DMS53 treated with DMSO at 0.1 percent for 48 hours (cell line): ENCODE results near the gene TRPM5.

Source experiments
- DNase-seq: peaks from one replicate; lab custom pipeline; 2025; ENCODE audit not compliant: unreplicated experiment; lab: John Stamatoyannopoulos, UW

Gene TRPM5

DNA sequence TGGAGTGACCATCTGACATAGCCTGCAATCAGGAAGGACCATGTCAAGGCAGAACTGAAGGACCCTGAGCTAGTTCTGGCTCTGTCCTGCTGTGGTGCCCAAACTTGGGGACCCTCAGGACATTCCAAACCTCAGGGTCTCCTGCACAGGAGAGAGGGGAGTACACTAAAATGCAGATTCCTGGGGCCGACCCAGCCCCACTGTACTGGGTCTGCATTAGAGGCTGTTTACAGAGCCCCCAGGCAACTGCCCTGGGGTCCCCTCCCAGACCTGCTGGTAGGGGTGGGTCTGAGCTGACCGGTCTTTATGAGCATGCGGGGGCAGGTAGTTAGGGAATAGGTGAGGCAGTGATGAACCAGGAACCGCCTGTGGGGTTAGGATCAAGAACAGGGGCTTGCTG, 6.8 kb downstream of the TRPM5 start:
- no peak for DNase-seq

DNA sequence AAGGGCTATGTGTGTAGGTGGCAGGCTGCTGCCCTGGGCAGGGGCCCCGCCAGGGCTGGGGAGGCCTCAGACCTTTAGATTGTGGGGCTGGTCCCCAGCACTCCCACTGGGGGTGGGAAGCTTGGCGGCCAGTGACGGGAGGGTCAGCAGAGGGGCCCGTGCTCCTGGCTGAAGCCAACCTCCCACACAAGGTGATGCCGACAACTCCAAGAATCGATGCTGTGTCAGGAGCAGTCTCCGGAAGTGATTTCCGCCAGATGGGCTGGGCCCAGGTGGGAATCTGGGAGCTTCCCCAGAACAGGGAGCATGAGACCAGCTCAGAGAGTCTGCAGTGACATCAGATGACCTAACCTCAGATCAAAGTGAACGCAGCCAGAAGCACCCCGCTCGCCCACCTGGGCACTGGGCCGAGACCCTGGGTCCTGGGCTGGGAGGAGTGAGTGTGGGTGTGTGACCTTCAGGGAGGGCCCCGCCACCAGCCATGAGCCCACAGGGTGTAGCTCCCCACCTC, 7.7 kb downstream of the TRPM5 start:
- no peak for DNase-seq

DNA sequence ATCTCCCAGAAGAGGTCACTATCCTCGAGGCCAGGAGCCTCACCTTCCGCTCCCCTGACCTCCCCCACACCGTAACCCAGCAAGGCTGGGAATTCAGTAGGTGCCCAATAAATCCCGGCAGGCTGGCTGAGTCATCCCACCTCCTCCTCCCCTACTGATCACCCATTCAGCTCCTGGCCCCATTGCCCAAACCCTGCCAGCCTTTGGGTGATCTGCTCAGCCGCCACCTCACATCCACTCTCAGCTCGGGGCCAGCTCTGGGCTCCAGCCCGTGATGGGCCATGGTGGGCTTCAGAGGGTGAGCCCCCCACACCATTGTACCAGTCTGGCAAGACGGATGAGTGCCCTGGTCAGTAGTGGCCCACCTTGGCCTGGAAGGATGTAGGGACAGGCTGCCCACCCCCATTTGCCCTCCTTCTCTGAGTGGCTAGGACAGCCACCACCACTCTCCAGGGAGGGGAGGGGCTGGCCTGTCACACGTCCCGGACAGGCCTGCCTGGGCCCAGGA, 8.2 kb downstream of the TRPM5 start:
- no peak for DNase-seq

DNA sequence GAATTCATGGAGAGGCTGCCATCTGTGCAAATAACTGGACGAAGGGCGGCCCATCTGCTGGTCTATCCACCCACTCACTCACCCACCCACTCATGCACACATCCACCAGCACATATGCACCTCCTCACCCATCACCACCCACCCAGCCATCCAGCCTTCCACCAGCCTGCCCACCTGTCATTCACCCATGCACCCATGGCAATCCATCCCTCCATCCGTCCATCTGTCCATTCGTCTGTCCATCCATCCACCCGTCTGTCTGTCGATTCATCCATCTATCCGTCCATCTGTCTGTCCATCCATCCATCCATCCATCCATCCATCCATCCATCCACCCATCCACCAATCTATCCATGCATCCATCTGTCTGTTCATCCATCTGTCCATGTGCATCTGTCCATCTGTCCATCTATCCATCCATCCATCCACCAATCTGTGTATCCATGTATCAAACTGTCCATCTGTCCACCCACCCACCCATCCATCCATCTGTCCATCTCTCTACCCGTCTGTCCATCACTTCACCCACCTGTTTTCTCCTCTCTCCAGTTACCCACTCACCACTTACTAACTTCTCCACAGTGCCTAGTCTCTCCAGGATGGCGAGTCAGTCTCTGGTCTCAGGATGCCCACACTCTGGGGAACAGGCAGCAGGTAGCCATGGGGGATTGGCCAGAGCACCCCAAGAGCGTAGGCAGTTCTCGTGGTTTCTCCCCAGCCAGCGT, 8.9 kb downstream of the TRPM5 start:
- no peak for DNase-seq

DNA sequence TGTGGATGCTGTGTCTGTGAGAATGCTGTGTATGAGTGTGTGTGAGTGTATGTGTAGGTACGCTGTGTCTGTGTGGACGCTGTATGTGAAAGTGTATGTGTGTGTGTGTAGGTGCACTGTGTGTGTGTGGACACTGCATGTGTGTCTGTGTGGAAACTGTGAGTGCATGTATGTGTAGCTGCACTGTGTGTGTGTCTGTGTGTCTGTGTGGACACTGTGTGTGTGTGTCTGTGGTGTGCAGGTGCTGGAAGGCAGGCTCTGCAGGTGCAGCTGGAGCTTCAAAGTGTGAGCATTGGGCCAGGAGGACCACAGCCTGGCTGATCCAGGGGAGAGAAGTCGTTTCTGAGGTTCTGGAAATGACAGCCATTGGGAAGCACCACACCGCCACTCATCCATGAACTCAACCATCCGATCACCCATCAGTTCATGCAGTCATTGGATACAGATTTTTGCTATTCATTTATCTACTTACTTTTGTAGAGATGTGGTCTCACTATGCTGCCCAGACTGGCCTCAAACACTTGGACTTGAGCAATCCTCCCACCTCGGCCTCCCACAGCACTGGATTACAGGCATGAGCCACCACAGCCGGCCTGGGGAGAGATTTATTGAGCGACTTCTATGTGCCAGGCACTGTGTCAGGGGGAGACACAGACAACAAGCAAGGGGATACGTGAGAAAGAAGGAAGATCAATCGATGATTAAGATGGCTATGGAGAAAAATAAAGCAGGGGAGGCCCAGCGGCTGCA, 9.6 kb downstream of the TRPM5 start:
- no peak for DNase-seq

DNA sequence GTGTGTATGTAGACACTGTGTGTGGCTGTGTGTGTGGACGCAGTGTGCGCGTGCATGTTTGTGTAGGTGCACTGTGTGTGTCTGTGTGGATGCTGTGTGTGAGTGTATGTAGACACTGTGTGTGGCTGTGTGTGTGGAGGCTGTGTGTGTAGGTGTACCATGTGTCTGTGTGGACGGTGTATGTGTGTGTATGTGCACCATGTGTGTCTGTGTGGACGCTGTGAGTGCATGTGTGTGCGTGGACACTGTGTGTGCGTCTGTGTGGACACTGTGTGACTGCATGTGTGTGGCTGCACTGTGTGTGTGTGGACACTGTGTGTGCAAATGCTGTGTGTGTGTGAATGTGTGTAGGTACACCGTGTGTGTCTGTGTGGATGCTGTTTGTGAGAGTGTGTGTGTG, 10.3 kb downstream of the TRPM5 start:
- no peak for DNase-seq

DNA sequence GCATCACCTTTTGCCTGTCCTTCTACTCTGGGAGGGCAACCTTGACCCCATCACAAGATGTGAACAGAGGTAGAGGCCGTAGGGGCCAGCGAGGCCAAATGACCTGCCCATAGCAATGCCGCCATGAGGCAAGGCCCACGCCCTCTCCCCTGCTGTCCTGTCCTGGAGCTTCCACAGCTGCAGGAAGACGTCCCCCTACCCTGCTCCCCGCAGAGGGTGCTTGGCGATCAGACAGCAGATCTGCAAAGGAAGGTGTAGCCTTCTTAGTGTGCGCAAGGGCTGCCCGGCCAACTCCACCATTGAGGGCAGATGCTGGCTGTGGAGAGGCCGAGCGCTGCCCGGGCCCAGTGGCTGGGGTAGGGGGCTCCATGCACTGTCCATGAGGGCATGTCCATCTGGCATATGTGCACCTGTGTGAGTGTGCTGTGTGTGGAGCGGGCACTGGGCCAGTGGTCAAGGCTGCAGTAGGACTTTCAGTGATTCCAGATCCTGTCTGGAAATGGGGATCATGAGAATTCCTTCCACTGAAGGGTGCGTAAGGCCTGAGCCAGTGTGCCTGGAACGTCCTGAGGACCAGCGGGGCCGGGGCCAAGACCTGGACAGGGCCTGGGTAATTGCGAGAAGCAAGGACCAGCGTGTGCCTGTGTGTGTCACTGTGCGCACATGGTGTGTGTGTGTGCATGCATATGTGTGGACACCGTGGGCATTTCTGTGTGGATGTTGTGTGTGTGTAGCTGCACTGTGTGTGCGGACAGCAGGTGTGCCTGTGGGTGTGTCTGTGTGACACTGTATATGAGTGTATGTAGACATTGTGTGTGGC, 11.0 kb downstream of the TRPM5 start:
- no peak for DNase-seq

DNA sequence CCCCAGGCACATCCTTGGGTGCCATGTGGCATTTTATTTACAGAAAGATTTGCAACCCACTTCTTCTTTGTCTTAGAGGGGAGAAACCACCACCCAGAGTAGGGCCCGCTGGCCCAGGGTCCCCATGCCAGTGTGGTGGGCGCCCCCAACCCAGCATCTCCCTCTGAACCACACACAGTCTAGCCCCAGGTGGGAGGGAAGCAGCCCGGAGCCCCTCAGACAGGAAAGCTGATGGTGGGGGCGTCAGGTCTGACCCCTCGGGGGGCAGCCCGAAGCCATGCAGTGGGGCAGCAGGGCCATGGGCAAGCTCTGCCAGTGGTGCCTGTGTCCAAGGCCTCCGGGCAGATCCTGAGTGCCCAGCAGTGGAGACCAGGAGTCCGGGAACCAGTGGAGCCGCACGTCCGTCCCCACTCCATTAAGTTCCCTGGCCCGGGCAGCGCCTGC, 11.7 kb downstream of the TRPM5 start:
- no peak for DNase-seq

DNA sequence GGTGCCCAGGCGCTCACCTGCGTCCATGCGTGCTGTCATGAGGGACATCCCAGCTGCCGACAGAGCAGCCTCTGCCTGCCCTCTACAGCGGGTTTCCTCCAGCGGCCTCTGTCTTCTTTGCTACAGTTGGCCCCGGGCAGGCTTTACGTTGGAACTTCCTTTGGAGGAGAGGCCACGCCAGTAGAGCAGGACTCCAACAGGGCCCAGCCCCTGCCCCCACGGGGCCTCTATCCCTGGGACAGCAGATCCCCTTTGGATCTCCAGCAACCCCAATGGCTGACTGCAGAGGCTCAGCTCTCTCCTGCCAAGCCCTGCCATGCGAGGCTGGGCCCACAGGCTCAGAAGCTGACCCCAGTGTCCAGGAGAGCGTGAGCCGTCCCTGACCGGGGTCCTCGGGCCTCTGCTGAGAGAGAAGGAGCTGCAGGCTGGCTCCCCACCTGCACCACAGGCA, 12.1 kb downstream of the TRPM5 start:
- DNase-seq: no peak

DNA sequence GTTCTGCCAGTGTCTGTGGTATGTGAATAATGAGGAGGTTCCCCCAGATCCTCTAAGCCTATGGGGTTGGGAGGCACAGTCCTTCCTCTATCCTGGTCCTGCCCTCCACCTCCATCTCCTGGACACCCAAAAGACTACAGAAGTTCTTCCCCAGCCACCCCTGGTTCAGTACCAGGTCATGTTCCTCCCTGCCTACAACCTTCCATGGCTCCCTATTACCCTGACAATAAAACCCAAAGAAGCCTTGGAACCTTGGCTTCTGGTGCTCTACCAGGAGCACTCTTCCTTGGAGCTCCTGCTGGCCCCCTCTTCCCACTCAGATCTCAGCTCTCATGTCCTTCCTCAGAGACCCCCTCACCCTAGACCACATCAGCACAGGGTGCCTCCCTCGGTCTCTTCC, 12.9 kb downstream of the TRPM5 start:
- DNase-seq: no peak

DNA sequence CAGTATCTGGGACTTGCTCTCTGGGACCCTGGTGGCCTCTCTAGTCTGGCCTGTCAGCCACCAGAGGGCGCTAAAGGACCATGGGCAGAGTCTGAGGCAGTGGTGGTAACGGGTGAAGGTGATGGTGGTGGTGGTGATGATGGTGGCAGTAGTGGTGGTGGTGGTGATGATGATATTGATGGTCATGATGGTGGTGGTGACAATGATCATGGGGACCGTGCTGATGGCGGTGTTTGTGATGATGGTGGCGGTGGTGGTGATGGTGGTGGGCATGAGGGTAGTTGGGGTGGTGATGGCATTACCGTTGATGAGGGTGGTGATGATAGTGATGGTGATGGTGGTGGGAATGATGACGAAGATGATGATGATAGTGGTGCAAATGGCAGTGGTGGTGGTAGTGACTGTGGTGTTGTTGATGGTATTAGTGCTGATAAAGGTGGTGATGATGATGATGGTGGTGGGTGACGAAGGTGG, 16.0 kb downstream of the TRPM5 start:
- peak; percentile 34 for DNase-seq

DNA sequence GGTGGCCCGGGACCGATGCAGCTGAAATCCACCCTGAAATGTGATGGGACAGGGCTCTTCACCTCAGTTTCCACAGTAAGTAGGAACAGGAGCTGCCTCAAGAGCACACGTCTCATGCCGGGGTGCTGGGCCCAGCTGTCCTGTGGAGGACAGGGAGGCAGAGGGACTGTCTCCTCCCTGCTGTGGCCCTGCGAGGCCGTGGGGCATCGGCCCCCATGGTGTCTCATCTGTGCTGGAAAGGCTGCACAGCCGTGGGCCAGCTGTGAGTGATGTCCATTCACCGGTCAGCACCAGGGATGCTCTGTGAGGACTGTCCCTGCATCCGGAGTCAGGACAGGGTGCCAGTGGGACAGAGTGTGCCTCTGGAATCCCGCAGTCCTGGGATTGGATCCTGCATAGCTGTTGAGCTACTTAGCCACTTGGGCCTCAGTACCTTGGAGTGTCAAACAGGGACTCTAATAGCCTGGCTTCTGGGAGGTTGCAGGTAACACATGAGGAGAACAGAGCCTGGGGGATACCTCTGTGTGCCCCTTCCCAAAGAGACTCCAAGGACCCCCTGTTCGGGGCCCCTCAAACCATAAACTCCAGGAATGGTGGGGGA, 16.5 kb downstream of the TRPM5 start:
- no peak for DNase-seq

DNA sequence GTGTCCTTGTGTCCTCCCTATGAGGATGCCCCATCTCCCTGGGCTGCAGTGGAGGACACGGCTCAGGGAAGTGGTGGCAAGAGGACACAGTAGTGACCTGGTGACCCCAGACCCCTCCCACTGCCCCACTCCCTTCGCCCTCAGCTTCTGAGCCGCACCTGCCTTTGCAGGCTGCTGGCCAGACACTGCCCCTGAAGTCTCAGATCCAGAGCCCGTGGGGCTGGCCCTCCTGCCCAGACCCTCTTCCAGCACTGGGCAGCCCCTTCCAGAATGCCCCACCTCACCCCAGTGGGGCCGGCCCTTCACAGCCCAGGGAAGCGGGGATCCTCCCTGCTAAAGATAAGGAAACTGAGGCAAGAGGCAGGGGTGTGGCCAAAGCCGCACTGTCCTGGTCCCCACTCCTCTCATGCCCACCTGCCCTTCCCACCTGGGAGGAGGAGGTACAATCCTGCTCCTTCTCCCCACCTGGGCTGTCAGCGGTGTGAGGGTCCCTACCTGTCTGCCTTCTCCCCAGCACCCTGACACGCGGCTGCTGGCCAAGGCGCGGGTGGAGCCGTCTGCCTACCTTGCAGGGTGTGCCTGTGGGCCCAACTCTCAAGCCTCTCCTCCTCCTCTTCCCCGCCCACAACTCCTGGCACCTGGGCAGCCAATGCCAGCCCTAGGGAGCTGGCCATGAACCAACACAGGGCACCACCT, 17.3 kb downstream of the TRPM5 start:
- DNase-seq: no peak

DNA sequence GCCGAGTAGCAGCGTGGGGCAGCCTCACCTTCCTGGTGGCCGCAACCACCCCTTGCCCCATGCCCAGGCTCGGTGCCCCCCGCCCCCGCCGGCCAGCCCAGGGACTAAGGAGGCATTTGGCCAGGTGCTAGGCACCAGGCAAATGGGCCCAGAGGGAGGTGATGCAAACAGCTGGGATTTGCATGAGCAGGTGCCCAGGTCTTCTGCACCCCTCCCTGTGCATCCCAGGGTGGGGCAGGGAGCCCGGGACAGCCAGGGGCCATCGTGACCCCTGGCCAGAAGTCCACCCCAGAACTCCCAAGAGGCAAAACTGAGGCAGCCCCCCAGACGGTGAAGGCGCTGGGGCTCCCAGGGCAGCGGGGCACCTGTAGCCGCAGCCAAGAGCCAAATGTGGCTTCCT, 18.1 kb downstream of the TRPM5 start:
- DNase-seq: no peak

DNA sequence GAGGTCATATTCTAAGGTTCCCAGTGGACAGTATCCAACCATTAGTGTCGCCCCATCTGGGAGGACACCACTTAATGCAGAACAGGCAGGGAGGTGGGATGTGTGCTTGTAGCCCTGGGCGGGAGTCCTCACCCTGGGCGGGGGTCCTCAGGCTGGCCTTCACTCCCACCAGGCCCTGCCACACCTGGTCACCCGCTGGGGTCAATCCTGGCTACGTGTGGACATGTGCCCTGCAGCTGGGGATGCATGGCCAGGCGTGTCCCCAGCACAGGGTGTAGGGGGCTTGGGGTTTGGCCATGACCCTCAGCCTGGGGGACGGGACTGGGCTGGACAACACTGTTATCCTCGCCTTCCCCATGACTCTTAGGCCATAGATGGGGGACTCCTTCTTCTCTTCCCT, 18.8 kb downstream of the TRPM5 start:
- DNase-seq: no peak

DNA sequence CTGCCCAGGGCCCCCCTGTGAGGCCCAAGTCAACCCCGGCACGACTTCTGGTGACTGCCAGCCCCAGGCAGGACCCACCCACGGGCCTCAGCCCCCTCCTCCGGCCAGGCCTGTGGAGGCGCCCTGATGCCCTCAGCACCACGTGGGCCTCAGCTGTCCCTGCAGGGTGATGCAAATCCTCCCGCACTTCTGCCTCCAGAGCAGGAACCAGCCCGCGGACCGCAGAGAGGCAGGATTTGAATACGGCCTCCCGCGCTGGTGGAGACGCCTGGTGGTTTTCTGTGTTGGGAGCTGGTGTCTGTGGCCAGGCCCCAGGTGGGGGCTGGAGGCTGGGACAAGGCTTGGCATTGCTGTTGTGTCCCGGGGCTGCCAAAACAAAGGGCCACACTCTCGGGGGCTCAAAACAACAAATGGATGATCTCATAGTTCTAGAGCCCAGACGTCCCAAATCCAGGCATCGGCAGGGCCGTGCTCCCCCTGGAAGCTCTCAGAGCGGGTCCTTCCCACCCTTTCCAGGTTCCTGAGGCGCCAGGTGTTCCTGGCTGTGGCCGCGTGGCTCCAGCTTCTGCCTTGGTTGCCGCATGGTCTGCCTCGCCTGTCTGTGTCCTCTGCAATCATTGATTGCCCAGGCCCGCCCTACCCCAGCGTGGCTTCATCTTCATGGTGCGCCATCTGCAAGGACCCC, 19.4 kb downstream of the TRPM5 start:
- DNase-seq: no peak

DNA sequence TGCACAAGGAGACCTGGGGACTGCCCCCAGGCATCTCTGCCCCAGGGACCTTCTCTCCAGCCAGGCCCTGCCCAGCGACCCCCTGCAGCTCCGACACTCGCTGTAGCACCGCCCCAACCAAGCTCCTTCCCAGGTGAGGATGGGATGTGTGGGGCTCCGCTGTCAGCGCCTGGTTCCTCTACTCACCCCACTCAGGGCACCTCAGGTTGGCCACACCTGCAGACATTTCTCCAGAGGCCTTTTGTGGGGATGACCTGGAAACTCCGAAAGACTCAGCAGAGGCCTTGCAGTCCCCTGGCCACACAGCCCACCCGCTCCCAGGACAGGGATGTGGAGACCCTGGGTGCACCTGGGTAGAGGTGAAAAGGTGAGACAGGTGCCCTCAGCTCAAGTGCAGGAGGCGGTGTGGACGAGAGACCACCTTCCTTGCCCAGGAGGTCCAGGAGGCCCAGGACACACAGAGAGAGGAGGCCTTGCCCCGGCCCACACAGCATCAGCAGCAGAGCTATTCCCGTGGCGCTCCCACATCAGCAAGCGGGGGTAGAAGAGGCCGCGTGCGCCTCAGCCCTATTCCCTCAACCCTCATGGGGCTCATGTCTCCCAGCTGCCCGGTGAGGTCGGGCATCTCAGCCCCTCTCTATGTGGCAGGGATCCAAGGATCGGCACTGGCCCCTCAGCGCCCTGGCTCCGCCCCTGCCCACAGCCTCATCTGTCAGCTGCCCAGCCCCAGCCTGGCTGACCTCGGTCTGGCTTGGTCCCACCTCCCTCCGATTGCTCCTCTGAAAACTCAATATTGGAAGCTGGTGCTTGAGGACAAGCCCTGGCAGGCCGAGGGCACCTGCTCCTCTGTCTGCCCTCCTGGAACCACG, 20.9 kb downstream of the TRPM5 start:
- DNase-seq: no peak

DNA sequence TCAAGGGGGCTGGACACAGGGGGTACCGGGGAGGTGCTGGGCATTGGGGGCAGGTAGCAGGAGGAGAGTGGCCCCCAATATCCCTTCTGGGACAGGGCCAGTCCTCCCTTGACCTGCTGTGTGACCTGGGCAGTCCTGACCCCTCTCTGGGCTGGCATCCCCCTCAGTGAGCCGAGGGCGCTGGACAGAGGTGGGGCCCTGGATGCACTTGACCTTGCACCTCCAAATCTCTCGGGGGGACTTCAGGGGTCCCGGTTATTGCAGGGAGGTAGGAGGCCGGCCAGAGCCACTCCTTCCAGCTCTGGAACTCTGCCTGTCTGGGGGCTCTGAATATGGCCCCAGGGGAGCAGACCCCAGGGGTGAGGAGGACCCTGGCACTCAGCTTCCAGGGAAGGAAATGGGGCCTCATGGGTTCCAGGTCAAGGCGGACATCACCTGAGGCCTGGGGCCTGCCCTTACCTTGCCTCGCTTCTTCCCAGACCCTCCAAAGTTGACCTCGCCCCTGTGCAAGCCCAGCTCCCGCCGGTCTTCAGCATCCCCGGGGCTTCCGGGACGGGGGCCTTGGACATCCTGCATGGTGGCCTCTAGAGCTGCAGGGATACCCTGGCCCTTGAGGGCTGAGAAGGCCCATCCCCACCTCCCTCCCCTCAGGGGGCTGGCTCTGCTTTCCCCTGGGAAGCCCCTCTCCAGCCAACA, 21.7 kb downstream of the TRPM5 start:
- no peak for DNase-seq
